Stimulated activated CD4-positive, alpha-beta T cell treated with anti-CD3 and anti-CD28 coated beads, Interleukin-12 subunit alpha, Interleukin-12 subunit beta, amount 100 ng/mL, for 4 hours (primary cell): ENCODE measurements around the gene ADAP1.

Source experiments
- DNase-seq: peaks from one replicate; pipeline ENCODE4 v3.0.0-alpha.2; 2020

The ADAP1 gene

DNA sequence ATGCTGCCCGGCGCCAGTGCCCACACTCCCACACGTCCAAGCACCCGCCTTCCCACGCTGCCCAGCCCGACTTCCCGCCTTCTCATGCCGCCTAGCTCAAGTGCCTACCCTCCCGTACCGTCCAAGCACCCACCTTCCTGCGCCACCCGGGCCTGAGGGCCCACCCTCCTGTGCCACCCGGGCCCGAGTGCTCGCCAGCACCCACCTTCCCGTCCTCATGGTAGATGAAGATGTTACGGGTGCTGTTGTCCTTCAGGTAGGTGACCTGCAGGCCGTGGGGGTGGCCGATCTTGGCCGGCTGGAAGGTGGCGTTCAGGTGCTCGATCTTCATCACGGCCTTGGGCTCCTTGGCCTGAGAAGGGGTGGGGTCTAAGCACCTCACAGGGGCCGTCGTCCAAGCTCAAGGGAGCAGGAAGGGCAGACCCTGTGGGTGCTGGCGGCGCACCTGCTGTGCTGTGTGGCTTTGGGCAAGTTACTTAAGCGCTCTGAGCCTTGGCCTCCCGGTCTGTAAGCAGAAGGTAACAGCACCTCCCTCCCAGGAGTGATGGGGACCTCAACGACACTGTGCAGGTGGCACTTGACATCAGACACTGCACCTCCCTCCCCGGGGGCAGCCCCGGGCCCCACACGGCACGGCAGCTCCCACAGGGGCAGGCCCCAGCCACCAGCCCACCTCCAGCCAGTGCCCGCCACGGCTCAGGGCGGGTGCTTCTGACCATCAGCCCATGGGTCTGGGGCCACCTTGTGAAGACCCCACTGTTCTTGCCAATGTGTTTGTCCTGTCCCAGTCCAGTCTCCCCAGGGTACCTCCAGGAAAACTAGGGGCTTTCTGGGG lies 50.3 kb downstream of the ADAP1 start:
- no peak for DNase-seq

DNA sequence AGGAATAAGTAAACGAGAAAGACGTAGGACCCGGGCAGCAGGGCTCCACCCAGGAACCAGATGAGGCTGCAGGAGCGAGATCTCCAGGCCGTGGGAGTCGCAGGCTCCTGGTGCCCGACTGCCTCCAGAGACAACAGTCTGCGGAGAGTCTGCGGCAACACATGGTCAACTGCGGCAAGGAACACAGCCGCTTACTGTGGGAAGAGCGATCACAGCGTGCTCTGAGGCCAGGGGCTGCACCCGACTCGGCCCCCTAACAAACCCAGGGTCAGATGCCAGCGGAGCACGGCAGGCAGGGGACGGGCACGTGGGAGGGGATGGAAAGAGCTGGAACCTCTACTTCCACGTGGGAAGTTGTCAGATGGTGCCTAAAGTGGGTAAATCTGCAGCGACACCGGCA lies 51.5 kb downstream of the ADAP1 start:
- DNase-seq, result no peak

DNA sequence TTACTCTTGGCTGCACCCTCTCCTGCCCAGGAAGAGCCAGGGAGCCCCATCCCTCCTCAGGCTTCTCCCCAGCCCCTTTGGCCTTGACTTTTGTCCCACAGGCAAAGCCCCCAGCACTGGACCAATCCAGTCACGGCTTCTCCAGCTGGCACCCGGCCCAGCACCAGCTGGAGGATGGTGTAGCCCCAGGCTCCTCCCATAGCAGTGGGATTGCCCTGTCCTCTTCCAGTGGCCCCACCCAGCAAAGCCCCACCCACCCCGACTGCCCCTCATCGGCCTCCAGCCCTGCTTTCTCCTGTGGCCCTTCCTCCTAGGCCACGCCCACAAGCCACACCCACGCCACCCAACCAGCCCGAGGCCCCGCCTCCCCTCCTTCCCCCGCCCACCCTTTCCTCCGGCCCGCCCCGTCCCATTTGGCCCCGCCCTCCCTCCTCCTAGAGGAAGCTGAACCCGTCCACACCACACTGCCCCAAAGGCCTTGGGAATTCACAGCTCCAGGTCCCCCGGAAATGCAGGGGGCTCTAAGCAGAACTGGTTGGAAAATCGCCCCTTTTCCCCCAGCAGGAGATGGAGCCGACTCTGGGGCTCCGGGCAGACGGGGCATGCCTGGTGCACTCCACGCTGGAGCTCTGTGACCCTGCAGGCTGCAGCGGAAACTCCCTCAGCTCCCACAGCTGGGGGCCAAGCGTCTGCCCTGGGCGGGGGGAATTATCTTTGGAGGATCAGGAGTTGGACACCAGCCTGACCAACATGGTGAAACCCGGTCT lies 52.9 kb downstream of the ADAP1 start:
- DNase-seq, result peak; percentile 56

GRCh38 chr7:901041-901387 lies 53.5 kb downstream of the ADAP1 start:
- DNase-seq, result no peak

GRCh38 chr7:900331-901040 lies 54.0 kb downstream of the ADAP1 start:
- no peak for DNase-seq

DNA sequence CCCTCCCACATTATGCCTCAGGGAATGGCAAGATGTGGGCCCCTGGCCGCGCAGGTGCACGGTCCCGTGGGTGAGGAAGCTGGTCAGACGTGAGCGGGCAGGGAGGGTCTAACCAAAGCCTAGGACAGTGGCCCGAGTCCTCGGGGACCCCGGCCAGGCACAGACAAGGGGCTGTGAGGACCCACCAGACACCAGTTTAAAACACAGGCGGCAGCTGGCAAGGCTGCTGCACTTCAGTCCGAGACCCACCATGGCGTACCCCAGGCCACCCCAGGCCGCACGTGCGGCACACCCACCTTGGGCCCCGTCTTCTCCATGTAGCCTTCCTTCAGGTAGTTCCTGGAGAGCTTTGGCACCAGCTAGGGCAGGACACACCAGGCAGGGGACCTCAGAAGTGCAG lies 54.7 kb downstream of the ADAP1 start:
- no peak for DNase-seq

- DNase-seq, result no peak
Observed at GRCh38 chr7:898855-899681, 55.4 kb downstream of the ADAP1 start.

DNA sequence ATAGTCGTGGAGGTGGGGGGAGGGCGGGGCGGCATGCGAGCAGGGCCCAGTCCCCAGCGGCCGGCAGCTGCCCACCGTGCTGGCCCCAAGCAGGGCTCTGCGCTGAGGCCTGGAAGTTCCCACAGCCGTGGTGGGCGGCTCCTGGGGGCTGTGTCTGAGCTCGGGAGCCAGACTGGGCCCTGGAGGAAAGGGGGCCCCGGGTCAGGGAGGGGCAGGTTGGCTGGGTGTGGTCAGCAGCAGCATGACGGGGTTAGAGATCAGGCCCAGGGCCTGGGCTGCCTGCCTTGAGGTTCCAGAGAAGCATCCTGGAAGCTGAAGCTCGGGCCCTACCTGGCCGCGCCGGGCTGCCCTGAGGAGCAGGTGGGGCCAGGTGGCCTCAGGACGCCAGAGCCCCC lies 56.0 kb downstream of the ADAP1 start:
- DNase-seq, result no peak

- no peak for DNase-seq
Observed at GRCh38 chr7:897771-898376, 56.6 kb downstream of the ADAP1 start.

GRCh38 chr7:897086-897485 lies 57.4 kb downstream of the ADAP1 start:
- DNase-seq, result no peak

- no peak for DNase-seq
Observed at GRCh38 chr7:896346-897075, 58.0 kb downstream of the ADAP1 start.

DNA sequence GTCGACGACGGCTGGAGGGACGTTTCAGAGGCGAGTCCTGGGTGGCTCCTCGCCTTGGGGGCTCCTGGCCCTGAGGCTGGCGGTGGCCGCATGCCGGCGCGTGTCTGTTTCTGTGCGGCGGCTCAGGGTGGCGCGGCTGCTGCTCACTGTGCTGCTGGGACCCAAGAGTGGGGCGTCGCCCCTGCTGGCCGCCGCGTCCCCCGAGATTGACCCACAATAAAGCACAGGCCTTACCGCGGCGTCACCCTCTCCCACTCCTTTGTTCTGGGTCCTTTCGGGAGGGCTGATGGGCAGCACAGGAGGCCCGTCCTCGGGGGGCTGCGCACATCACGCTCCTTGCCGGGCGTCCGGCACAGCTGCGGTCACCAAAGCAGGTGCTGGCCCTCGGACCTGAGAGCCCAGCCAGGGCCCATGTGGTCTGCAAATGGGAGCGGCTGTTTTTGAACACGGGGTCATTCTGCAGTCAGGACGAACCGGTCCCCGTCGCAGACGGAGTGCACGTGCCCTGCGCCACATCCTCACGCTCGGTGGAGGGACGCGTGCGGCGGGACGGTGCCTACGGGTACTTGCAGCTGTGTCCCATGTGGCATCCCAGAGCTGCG lies 58.9 kb downstream of the ADAP1 start:
- DNase-seq, result no peak

DNA sequence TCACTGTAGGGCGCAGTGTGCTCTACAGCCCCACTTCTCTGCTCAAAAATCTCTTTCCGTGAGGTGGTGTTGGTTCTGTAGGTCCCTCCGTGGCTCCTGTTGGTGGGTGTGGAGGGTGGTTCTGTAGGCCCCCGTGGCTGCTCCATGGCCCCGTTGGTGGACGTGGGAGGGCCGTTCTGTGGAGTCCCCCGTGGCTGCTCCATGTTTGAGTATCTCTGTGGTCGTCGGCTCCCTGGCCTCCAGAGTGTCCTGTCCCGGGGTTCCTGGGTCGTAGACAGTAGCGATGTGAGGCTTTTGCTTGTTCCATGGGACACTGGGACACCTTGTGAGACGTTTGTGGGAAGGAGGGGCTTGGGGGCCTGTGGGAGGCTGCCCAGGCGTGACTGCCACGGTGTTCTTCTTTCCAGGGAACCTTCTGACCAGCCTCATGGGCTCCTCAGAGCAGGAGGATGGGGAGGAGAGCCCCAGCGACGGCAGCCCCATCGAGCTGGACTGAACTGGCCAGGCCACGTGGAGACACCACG lies 59.5 kb downstream of the ADAP1 start:
- DNase-seq, result no peak

DNA sequence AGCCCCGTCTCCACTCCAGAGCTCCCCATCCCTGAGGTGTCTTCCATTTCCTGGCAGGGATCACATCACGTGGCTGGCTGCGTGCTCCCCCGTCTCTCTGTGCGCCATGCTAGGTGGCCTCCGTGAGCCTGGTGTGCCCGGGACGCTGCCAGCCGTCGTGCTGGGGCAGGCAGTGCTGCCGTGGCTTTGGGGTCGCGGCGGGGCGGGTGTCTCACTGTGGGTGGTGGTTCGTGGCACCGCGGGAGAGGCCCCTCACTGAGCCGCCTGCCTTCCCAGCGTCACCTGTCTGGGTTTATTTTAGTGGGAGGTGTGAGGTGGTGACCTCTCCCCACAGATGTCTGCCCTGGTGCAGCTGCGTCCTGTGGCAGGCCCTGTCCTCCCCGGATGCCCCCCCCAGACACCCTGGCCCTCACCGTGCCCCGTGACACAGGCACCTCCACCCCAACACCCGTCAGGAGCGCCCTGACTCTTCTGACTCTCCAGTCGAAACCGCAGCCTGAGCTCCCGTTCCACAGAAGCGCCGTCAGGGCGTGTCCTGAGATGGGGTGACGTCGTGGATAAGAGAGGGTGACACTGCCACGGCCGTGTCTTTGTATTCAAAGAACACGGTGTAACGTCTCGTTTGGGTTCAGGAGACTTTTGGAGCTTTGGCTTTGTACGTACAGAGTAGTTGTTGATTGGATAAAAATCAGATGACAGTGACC lies 60.2 kb downstream of the ADAP1 start:
- no peak for DNase-seq

DNA sequence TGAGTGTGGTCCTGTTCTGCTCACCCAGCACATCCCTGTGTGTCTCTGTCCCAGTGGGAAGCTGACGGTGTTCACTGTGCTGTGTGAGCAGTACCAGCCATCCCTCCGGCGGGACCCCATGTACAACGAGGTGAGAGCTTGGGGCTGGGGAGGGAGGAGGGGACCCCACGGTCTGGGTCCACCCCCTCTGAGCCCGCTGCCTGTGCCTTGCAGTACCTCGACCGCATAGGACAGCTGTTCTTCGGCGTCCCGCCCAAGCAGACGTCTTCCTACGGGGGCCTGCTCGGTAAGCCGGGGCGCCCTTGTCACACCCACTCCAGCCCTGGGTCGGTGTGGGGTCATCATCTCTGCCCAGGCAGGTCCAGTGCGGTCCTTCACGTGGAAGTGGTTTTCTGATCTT lies 60.8 kb downstream of the ADAP1 start:
- DNase-seq, result no peak

DNA sequence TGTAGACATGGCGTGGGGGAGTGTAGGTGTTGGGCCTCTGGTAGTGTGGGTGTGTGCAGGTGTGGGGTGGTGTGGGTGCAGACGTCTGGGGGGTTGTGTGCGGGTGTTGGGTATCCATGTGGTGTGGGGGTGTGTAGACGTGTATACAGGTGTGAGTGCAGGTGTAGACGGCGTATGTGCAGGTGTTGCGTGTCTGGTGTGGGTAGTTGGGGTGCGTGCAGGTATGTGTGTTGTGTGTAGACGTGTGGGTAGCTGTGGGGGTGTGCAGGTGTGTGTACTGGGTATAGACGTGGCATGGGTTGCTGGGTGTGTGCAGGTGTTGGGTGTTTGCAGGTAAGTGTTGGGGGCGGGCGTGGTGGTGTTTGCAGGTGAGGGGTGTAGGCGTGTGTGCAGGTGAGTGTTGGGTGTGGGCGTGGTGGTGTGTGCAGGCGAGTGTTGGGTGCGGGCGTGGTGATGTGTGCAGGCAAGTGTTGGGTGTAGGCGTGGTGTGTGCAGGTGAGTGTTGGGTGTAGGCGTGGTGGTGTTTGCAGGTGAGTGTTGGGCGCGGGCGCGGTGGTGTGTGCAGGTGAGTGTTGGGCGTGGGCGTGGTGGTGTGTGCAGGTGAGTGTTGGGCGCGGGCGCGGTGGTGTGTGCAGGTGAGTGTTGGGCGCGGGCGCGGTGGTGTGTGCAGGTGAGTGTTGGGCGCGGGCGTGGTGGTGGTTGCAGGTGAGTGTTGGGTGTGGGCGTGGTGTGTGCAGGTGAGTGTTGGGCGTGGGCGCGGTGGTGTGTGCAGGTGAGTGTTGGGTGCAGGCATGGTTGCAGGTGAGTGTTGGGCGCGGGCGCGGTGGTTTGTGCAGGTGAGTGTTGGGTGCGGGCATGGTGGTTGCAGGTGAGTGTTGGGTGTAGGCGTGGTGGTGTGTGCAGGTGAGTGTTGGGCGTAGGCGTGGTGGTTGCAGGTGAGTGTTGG lies 61.6 kb downstream of the ADAP1 start:
- no peak for DNase-seq

DNA sequence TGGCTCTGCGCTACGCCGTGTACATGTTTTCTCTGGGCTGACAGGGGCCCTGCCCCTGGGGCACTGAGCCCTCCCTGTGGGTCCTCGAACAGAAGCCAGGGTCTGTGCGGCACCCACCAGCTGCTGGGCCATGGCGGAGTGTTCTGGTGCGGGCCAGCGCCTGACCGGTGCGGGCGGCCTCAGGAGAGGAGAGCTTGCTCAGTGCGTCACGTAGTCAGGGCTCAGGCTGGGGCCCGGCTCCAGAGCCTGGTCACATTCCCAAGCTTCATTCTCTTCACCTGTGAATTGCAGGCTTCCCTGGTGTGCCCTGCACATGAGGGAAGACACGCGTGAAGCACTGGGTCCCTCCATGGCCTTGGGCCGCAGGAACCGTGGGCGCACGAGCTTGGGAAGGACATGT lies 62.7 kb downstream of the ADAP1 start:
- no peak for DNase-seq

DNA sequence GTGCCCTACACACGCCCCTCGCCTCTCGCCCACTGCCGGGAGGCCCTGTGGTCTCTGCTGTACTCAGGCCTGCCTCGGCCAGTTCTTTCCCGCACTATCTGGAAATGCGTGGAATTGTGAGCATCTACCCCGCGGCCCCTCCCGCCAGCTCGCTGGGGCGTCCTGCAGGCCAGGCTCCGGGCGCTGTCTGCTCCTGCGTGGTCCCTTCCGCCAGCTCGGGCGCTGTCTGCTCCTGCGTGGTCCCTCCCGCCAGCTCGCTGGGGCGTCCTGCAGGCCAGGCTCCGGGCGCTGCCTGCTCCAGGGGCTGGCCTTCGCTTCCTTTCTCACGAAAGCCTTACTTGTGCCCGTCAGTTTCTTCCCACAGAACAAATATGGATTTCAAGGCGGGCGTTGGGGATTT lies 63.2 kb downstream of the ADAP1 start:
- DNase-seq, result no peak

DNA sequence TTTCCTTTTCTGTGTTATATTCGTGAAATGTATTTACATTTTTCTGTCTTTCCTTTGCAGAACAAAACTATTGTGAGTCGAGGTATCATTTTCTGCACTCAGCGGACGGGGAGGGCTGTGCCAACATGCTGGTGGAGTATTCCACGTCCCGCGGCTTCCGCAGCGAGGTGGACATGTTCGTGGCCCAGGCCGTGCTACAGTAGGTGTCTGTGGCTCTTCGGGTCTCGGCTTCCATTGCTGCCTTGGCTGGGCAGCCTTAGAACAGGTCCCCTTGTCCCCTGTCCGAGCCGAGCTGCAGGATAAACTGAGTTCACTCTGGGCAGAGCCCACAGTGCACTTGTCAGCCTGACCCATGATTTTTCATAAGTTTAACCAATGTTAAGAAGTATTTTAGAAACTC lies 63.6 kb downstream of the ADAP1 start:
- DNase-seq, result no peak
